ENCODE measurements around the gene STKLD1.
A peak's percentile ranks its signal among the peaks of the same experiment; 100 is the strongest.
"Not testable (repeated sequence)": the region's sequence is repeated elsewhere in the genome, so short reads cannot be mapped to it uniquely, and the experiment has no call there.

STKLD1 gene

DNA sequence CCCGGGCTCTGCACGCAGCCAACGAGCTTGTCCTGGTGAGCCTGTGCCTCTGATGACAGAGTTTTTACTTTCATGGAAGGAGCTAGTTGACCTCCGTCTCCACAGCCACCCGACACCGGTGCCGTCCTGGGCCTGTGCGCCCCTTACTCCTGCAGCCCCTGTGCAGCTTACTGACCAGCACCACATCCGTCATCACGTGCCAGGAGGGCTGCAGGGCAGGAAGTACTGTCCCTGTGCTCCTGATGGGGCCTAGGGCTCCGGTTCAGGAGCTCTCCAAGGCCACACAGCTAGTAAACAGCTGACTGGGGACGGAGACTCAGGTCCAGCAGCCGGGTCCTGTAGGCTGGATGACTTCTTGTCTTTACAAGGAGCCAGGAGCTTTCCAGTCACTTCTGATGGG lies 10.2 kb downstream of the STKLD1 start:
- no peak for DNase-seq (ENCODE audit: low spot score)

DNA sequence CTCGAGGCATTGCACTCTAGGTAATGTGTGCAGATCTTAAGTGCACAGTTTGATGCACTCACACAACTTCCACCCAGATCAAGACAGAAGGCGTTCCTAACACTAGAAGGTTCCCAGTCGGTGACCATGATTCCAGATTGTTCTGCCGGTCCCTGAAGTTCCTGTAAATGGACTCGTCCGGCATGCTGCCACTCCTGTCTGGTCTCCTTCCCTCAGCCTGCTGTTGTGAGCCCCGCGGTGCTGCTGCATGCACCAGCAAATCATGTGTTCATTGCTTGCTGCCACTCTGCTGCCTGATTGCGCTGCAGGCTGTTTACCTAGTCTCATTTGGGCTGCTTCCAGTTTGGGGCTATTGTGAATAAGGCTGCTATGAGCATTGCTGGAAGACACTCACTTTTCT lies 11.5 kb downstream of the STKLD1 start:
- DNase-seq (ENCODE audit: low spot score) = no peak

DNA sequence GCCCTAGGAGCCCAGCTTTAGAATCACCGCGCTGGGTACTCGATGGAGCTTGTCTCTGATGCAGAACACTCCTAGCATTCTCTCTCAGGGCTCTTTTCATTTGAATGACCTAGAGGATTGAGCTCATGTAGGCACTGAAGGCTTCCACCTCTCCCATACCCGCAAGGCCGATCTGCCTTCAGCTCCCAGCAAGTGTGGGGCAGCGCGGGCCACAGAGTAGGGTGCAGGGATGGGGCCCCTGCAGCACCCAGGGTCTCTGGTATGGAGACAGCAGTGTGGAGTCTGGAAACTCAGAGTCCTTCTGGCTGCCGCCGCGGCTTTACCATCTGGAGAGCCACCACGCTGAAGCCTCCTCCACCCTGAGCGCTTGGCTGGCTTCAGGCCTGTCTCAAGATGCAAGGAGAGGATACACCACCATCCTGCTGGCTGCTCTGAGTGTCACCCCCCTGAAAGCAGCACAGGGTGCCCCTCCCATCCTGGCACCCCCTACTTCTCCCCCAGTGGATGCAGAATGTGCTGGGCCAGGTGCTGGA lies 12.9 kb downstream of the STKLD1 start:
- no peak for DNase-seq (ENCODE audit: low spot score)

DNA sequence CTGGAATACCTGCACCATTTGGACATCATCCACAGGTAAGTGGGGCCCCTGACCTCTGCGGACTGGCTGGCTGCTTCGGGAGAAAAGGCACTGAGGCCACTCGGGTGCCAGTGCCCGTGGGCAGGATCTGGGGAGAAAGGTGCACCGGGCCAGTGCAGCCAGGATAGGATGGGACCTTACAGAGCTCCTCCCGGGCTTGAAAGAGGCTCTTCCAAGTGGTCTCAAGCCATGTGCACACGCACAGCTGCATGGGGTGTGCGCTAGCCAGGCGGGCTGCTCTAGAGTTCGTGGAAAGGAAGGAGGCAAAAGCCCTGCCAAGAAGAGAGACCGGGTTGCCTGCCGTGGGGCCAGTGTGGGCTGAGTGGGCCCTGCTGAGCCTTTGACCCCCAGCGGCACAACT lies 13.4 kb downstream of the STKLD1 start:
- no peak for DNase-seq (ENCODE audit: low spot score)

DNA sequence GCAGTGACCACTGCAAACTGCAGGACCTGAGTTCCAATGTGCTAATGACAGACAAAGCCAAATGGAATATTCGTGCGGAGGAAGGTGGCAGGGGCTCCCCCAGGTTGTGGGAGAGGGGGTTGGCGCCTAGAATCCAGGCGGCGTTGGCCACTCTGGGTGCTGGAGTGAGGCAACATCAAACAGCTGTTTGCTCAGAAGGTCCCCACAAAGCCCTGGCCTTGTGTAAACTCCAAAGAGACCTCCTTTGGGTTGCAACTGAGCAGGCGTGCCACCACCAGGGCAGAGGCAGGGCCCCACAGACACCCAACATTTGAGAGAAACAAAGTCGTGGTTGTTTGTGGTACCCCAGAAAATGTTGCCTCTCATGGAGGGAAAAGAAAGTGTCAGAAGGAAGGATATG lies 14.5 kb downstream of the STKLD1 start:
- no peak for DNase-seq (ENCODE audit: low spot score)

DNA sequence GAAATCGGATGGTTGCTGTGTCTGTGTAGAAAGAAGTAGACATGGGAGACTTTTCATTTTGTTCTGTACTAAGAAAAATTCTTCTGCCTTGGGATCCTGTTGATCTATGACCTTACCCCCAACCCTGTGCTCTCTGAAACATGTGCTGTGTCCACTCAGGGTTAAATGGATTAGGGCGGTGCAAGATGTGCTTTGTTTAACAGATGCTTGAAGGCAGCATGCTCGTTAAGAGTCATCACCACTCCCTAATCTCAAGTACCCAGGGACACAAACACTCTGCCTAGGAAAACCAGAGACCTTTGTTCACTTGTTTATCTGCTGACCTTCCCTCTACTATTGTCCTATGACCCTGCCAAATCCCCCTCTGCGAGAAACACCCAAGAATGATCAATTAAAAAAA lies 15.3 kb downstream of the STKLD1 start:
- DNase-seq (ENCODE audit: low spot score) = not testable (repeated sequence)

DNA sequence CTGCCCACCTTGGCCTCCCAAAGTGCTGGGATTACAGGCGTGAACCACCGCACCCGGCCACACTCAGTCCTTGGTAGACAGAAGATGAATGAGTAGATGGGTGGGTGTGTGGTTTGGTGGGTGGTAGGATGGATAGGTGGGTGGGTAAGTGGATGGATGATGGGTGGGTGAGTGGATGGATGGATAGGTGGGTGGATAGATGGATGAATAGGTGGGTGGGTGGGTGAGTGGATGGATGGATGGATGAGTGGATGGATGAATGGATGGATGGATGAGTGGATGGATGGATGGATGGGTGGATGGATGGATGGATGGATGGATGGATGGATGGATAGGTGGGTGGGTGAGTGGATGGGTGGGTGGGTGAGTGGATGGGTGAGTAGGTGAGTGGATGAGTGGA lies 16.1 kb downstream of the STKLD1 start:
- DNase-seq (ENCODE audit: low spot score) = not testable (repeated sequence)

DNA sequence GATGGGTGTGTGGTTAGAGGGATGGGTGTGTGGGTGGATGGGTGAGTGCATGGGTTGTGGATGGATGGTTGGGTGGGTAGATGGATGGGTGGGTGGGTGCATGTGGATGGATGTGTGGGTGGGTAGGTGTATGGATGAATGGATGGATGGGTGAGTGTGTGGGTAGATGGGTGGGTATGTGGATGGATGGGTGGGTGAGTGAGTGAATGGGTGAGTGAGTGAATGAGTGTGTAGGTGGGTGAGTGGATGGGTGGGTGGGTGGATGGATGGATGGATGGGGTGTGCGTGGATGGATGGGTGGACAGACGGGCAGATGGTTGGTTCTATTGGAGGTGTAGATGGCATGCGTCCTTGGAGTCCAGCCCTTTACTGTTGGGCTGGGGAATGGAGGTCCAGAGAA lies 17.2 kb downstream of the STKLD1 start:
- DNase-seq (ENCODE audit: low spot score) = no peak

DNA sequence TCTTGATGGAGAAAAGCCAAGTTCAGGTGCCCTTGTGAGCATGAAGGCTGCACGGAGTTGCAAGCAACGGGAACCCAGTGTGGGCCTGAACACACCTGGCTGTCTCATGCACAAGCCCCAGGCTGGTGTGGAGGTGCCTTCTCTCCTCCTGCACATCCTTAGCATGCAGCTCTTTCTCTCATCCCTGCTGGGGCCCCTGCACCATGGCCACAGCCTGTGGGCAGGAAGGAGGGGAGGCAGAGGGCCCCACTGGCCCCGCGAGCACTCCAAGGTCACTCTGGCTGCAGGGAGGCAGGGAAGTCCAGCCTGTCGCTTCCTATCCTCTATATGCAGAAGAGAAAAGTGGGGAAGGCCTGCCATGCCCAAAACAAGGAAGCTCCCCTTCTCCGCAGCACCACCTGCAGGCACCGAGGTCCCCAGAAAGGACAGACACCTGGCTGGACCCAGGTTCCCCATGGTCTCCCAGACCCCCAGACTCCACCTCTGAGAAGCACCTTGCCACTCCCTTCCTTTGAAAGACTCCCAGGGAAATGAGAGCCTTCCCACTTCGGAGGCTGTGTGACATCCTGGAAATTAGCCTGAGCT lies 18.6 kb downstream of the STKLD1 start:
- no peak for DNase-seq (ENCODE audit: low spot score)

DNA sequence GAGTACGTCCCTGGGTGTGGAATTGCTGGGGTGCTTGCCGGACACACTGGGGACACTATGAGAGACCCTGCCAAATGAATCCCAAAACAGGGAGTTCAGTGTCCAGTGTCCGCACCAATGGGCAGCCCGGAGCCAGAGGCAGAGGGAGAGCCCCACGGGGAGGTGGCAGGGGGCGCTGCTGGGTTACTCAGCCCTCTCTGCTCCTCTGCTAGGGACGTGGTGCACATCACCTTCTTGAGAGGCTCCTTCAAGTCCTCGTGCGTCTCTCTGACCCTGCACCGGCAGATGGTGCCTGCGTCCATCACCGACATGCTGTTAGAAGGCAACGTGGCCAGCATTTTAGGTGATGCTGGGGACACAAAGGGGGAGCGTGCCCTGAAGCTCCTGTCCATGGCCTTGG lies 20.8 kb downstream of the STKLD1 start:
- peak; percentile 28 for DNase-seq (ENCODE audit: low spot score)

DNA sequence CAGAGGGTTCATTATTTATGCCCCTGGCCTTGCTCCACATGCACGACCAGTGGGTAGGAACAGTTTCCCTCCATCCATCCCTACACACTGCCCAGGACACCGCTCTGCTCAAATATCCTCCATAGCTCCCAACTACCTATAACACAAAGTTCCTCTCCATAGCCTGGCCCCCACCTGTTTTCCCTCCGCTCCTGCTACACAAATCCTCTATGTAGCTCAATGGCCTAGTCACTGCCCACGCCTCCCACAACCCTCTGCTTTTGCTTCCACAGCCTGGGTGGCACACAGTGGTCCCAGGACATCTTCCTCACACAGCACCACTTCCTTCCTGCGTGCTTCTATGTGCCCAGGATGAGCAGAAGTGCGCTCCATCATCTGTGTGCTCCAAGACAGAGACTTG lies 21.2 kb downstream of the STKLD1 start:
- DNase-seq (ENCODE audit: low spot score) = no peak

DNA sequence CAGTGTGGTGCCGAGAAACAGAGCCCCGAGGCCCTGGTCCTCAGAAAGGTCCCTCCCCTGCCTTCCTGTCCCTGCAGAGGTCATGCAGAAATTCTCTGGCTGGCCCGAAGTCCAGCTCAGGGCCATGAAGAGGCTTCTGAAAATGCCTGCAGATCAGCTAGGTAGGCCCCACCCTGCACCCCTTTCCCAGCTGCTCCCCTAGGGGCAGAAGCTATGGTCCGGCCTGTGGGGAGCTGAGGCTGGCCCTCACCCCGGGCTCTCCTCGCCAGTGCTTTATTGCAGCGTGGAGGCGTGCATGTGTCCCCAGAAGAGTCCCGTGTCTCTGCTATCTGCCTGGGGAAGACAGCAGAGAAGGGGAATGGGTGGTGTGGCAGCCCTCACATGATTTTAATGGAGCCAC lies 21.7 kb downstream of the STKLD1 start:
- no peak for DNase-seq (ENCODE audit: low spot score)

DNA sequence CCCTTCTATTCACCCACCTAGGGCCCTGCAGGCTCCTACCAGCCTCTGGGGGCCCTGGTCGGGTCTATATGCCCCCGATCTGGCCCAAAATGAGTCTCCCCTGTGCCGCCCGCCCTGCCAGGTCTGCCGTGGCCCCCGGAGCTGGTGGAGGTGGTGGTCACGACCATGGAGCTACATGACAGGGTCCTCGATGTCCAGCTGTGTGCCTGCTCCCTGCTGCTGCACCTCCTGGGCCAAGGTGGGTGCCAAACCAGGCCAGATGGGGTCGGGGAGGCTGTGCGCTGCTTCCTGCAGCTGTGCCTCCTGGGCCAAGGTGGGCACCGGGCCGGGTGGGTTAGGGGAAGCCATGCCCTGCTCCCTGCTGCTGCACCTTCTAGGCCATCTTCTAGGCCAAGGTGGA lies 24.1 kb downstream of the STKLD1 start:
- DNase-seq (ENCODE audit: low spot score) = no peak

DNA sequence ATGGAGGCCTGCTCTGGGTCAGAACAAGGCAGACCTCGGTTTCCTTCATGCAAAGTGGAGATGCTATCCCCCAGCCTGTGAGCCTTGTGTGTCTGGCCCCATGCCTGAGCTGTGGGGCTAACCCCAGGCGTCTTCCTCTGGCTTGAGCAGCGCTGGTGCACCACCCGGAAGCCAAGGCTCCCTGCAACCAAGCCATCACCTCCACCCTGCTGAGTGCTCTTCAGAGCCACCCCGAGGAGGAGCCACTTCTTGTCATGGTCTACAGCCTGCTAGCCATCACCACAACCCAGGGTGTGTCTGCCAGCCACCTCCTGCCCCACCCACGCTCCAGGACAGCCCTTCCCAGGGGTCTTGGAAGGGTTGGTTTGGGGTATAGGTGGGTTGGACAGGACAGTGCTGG lies 25.4 kb downstream of the STKLD1 start:
- DNase-seq (ENCODE audit: low spot score) = no peak

DNA sequence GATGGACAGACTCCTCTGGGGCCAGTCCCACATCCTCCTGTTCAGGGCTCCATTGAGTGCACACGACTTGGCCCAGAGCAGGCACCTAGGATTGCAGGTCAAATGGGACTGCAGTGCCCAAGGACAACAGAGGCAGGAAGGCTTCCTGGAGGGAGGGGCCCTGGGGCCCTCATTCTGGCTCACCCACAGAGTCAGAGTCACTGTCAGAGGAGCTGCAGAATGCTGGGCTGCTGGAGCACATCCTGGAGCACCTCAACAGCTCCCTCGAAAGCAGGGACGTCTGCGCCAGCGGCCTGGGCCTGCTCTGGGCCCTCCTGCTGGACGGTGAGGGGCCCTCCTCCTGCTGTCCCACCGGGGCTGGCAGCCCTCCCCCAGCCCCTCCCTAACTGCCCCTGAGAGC lies 26.5 kb downstream of the STKLD1 start:
- no peak for DNase-seq (ENCODE audit: low spot score)

DNA sequence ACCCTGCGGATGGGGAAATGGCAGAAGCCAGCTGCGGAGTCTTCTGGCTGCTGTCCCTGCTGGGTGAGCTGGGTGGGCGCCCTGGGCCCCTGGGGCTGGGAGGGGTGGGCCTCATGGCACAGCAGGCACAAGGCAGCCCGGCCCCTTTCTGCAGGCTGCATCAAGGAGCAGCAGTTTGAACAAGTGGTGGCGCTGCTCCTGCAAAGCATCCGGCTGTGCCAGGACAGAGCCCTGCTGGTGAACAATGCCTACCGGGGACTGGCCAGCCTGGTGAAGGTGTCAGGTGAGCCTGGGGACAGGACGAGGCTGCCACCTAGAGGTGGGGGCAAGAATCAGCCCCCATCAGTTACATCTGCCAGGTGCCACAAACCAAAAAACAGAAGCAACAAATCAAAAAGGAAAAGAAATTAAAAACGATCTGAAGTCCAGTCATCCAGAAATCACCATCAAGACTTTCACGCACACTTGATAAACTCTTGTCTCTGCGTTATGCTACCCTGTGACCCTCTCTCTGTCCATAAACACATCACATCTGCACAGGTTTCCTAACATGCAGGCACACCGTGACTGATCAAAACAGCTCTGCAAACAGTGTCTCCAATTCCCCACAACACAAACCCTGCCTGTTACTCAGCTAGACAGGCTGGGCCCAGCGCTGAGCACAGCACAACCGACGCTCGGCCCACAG lies 27.7 kb downstream of the STKLD1 start:
- peak; percentile 57 for DNase-seq (ENCODE audit: low spot score)

DNA sequence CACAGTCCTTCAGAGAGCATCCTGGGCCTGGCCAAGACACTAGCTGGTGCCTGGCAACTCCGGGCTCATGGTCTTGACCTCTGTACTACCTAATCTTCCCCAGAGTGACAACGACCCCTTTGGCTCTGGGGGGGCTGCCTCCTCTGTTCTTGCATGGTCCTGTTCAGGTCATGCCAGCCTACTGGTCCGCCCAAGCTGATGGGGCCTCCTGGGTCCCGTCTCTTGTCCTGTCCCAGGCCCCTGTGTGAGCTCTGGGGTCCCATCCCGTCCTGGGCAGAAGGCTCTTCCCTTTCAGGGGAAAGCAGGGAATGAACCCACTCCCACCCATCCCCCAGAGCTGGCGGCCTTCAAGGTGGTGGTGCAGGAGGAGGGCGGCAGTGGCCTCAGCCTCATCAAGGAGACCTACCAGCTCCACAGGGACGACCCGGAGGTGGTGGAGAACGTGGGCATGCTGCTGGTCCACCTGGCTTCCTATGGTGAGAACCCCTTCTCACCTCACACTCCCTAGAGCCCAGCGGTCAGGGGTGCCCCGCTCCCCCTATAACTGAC lies 28.4 kb downstream of the STKLD1 start:
- DNase-seq (ENCODE audit: low spot score) = no peak

DNA sequence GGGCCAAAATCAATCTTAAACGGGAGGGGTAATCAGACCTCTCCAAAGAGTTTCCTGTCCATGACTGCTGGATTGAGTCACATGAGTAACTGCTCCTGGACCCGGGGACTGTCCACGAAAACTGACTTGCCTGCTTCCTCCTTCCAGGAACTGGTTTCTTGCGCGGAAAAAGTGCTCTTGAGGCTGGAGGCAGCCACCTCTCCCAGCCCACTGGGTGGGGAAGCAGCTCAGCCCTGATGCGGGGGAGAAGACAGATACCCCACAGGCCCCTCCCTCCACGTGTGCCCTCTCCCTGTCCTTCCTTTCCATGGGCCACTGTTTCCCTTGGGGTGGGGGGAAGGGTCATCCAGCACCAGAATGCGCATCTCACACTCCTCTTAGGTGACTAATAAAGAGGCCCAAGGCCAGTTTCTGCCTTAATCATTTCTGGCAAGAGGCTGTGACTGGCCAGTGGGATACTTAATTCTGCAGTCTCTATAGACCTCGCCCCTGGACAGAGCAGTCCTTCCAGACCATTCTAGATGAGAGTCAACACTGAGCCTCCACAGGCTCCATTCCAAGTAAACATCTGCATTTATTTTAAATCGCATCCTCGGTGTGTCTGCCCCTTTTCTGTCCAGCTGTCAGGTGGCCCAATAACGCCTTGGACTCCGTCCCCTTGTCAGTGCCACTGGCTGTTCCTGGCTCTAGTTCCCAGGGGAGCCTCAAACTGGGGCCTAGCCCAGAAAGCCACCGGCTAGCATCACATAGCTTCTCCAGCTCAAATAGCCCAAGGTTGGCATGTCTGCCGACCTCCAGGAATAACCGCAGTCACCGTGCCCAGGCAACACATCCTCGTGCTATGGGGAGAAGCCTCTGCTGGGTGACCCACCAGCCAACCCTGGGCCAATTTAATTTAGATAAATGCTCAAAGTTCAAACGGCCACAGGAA lies 29.6 kb downstream of the STKLD1 start:
- no peak for DNase-seq (ENCODE audit: low spot score)

DNA sequence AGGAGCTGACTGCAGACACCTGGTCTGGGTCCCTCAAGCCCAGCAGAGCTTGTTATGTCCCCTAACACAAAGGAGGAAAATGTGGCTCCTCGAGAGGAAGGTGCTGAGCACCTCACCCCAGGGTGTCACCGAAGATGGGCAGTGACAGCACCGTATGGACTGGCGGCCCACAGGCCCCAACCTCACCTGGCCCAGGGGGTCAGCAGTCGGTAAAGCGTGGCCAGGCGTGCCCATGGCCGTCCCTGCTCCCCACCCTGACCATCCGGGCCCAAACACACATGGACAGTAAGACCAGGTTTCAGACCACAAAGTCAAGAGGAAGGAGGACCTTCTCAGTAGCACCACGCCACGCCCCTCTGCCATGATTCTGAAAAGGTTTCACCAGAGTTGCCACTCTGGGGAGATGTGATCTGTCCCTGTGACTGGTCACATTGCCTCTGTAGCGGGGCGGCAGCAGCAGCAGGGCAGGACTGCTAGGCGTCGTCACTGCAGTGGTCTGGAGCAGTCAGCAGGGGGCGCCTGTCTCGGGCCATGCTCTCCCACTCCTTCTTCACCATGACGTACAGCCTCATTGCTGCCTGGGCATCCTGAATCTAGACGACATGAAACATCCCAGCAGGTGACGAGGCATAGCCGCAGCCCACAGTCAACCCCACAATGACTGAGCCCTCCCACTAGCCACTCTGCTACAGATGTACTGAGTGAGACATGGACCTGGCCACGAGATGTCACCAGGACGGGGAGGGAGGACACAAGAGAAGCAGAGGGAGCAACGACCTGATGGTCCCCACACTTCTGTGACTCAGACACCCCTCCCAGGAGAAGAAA lies 30.5 kb downstream of the STKLD1 start:
- DNase-seq (ENCODE audit: low spot score) = peak; percentile 81

DNA sequence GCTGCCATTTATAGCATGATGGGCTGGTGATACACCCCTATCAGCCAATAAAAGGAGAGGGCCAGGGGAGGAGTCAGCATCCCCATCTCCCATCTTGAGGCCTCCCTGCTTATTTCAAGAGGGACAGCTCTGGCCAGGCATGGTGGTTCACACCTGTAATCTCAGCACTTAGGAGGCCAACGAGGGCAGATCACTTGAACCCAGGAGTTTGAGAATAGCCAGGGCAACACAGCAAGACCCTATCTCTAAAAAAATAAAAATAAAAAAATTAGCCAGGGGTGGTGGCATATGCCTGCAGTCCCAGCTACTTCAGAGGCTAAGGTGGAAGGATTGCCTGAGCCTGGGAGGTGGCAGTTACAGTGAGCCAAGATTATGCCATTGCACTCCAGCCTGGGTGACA lies 31.9 kb downstream of the STKLD1 start:
- DNase-seq (ENCODE audit: low spot score) = no peak

DNA sequence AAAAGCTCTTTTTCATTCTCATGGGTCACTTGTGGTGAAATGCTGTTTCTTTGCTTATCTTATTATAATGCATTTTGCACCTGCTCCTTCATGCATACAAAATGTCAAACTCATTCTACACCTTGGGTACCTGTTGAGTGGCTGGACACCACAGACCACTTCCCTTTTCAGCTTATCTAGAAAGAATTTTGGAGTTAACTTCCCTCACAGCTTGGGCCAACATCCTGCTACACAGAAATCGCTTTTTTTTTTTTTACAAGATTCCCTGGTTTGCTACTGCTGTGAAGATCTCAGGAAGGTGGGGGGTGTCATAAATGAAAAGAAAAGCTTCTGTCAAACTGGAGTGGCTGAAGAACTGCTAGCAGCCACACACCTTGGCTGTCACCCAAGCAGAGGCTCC lies 39.0 kb downstream of the STKLD1 start:
- DNase-seq (ENCODE audit: low spot score) = no peak

Data from NAMALWA (cell line).